ENCODE measurements around the gene SVIL.
A peak's percentile ranks its signal among the peaks of the same experiment; 100 is the strongest.
"Not testable (repeated sequence)": the region's sequence is repeated elsewhere in the genome, so short reads cannot be mapped to it uniquely, and the experiment has no call there.

The SVIL gene

GRCh38 chr10:29448125-29448524 lies 186.6 kb downstream of the SVIL start:
- Mint-ChIP-seq H3K36me3 (ENCODE audit: insufficient read depth) (peaks cover 4% of the 10 kb centered on the region), H3K27me3 (no peaks in the 10 kb centered on the region), H3K9me3 (no peaks in the 10 kb centered on the region), H3K27ac (no peak overlapping the region), H3K4me3 (peak overlapping the region in 1 of 2 donors; percentile 12), H3K4me1 (ENCODE audit: low read depth in 2 of 2) (peaks cover 4 to 11% of the 10 kb centered on the region in 2 donors)
- DNase-seq, result no peak
- no peak for ATAC-seq (replicated peaks)

- ATAC-seq (replicated peaks) (no peak), DNase-seq (no peak)
- Mint-ChIP-seq H3K9me3 (no peaks in the 10 kb centered on the region), H3K4me1 (ENCODE audit: low read depth in 2 of 2) (peaks cover 4 to 11% of the 10 kb centered on the region in 2 donors), H3K27ac (no peak overlapping the region), H3K27me3 (no peaks in the 10 kb centered on the region), H3K4me3 (no peak overlapping the region), H3K36me3 (ENCODE audit: insufficient read depth) (peaks cover 4% of the 10 kb centered on the region)
These were observed 188.4 kb downstream of the SVIL start for GRCh38 chr10:29446327-29446726.

GRCh38 chr10:29443745-29444523 lies 190.8 kb downstream of the SVIL start:
- H3K4me3 Mint-ChIP-seq, result no peak overlapping the region
- H3K4me1 Mint-ChIP-seq (ENCODE audit: low read depth in 2 of 2), result peaks cover 6 to 11% of the 10 kb centered on the region in 2 donors
- peak overlapping the region in 1 of 2 donors; percentile 39 for H3K27ac Mint-ChIP-seq
- peaks cover 2 to 4% of the 10 kb centered on the region in 2 donors for H3K9me3 Mint-ChIP-seq
- peaks cover 1% of the 10 kb centered on the region for H3K36me3 Mint-ChIP-seq (ENCODE audit: insufficient read depth)
- no peak for ATAC-seq (replicated peaks)
- no peak for DNase-seq
- no peaks in the 10 kb centered on the region for H3K27me3 Mint-ChIP-seq

DNA sequence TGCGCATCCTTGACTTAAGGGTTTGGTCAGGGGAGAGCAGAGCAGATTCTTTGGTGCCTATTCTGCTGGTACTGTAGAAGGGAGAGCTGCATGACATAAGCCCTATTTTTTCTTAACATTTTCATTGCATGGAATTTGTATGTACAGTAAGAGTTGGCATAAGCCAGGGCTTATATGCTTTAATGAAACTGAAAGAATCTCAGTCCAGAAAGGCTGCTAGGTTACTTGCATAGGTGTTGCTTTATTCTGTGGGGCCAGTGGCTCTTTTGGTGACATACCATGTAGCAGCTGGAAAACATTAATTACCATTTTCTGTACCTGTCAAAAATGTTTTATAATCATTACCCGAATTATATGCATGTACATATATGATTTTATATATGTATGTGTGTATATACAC lies 193.8 kb downstream of the SVIL start:
- no peak for ATAC-seq (replicated peaks)

GRCh38 chr10:29439005-29439404 lies 195.8 kb downstream of the SVIL start:
- ATAC-seq (replicated peaks); H3K4me3 Mint-ChIP-seq; H3K27ac Mint-ChIP-seq; DNase-seq; H3K9me3 Mint-ChIP-seq; H3K27me3 Mint-ChIP-seq; H3K36me3 Mint-ChIP-seq (ENCODE audit: insufficient read depth): not testable (repeated sequence)
- peaks cover 7 to 12% of the 10 kb centered on the region in 2 donors for H3K4me1 Mint-ChIP-seq (ENCODE audit: low read depth in 2 of 2)

More for the DNA sequence above, 193.8 kb downstream of the SVIL start:
- no peak overlapping the region for H3K4me3 Mint-ChIP-seq
- H3K4me1 Mint-ChIP-seq (ENCODE audit: low read depth in 2 of 2), result peaks cover 6 to 11% of the 10 kb centered on the region in 2 donors
- peaks cover 3 to 8% of the 10 kb centered on the region in 2 donors for H3K9me3 Mint-ChIP-seq
- H3K36me3 Mint-ChIP-seq (ENCODE audit: insufficient read depth), result peaks cover 2% of the 10 kb centered on the region
- no peak for DNase-seq
- peak overlapping the region in 1 of 2 donors; percentile 5 for H3K27ac Mint-ChIP-seq
- H3K27me3 Mint-ChIP-seq, result no peaks in the 10 kb centered on the region

DNA sequence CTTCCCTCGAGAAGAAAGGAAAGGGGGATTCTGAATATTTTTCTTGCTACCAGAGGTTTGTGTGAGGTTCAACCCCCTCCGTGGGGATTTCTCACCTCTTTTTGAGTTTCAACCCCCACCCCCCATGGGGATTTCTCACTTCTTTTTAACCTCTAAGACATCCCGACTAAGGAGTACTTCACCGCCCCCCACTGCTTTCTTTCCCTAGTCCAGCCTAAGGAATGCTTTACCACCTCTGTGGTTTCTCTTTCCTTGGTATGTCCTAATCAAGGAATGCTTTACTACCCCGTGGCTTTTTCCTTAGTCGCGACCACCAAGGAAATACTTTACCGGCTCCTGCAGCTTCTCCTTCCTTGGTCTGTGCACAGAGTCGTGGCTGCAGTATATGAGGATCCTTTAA lies 196.5 kb downstream of the SVIL start:
- H3K4me1 Mint-ChIP-seq (ENCODE audit: low read depth in 2 of 2), result peaks cover 7 to 15% of the 10 kb centered on the region in 2 donors
- no peak overlapping the region for H3K27ac Mint-ChIP-seq
- H3K36me3 Mint-ChIP-seq (ENCODE audit: insufficient read depth), result peaks cover 2% of the 10 kb centered on the region
- H3K9me3 Mint-ChIP-seq, result peaks cover 3 to 8% of the 10 kb centered on the region in 2 donors
- DNase-seq, result no peak
- H3K4me3 Mint-ChIP-seq, result no peak overlapping the region
- H3K27me3 Mint-ChIP-seq, result no peaks in the 10 kb centered on the region
- no peak for ATAC-seq (replicated peaks)

DNA sequence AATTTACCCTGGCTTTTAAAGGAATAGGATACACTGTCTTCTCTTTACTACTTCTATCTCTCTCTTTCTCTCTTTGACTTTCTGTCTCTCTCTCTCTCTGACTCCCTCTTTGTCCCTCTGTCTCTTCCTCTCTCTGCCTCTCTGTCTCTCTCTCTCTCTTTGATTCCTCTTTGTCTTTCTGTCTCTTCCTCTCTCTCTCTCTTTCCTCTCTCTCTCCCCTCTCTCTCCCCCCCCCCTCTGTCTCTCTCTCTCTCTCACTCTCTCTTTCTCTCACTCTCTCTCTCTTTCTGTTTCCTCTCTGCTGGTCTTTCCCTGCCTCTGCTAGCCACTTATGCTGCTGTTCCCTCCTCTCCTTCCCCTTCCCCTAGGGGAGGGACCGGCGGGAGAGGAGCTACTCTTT lies 196.9 kb downstream of the SVIL start:
- Mint-ChIP-seq H3K27ac (no peak overlapping the region), H3K36me3 (ENCODE audit: insufficient read depth) (peaks cover 2% of the 10 kb centered on the region), H3K4me3 (no peak overlapping the region), H3K9me3 (peaks cover 3 to 8% of the 10 kb centered on the region in 2 donors), H3K27me3 (no peaks in the 10 kb centered on the region), H3K4me1 (ENCODE audit: low read depth in 2 of 2) (peaks cover 9 to 15% of the 10 kb centered on the region in 2 donors)
- no peak for ATAC-seq (replicated peaks)
- no peak for DNase-seq

DNA sequence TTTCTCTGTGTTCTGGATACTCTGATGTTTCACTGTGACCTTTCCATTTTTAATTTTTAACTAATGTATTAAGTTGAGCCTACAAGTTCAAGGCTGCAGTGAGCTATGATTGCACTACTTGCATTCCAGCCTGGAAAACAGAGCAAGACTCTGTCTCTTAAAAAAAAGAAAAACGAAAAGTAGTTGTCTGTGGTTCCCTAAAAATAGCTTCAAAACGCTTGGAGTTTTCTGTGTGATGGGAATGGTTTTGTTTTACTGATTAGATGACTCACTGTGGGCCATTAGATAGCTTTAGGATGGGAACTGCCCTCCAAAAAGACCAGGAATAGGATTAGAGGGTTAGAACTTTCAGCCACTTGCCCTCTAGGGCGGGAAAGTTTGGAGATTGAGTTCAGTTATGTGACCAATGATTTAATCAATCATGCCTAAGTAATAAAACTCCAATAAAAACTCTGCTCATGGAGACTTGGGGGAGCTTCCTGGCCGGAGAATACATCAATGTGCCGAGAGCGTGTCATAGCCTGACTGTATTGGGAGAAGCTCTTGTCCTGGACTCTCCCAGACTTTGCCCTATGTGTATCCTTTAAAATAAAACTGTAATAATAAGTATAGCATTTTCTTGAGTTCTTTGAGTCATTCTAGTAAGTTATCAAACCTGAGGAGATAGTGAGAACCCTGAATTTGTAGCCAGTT lies 198.8 kb downstream of the SVIL start:
- DNase-seq, result no peak
- no peak overlapping the region for H3K4me3 Mint-ChIP-seq
- ATAC-seq (replicated peaks), result no peak
- no peak overlapping the region for H3K27ac Mint-ChIP-seq
- H3K36me3 Mint-ChIP-seq (ENCODE audit: insufficient read depth), result peaks cover 2% of the 10 kb centered on the region
- peaks cover 3 to 8% of the 10 kb centered on the region in 2 donors for H3K9me3 Mint-ChIP-seq
- H3K27me3 Mint-ChIP-seq, result no peaks in the 10 kb centered on the region
- H3K4me1 Mint-ChIP-seq (ENCODE audit: low read depth in 2 of 2), result peaks cover 10 to 20% of the 10 kb centered on the region in 2 donors

DNA sequence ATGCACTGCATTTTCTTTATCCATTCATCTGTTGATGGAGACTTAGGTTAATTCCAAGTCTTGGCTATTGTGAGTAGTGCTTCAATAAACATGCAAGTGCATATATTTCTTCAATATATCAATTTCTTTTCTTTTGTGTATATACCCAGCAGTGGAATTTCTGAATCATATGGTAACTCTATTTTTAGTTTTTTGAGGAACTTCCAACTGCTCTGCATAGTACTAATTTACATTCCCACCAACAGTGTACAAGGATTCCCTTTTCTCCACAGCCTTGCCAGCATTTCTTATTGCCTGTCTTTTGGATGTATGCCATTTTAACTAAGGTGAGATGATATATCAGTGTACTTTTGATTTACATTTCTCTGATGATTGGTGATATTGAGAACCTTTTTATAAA lies 200.7 kb downstream of the SVIL start:
- H3K4me1 Mint-ChIP-seq (ENCODE audit: low read depth in 2 of 2), result peaks cover 9 to 18% of the 10 kb centered on the region in 2 donors
- H3K27ac Mint-ChIP-seq, result peak overlapping the region in 1 of 2 donors; percentile 36
- H3K4me3 Mint-ChIP-seq, result no peak overlapping the region
- H3K27me3 Mint-ChIP-seq, result no peaks in the 10 kb centered on the region
- ATAC-seq (replicated peaks), result no peak
- peaks cover 3 to 6% of the 10 kb centered on the region in 2 donors for H3K9me3 Mint-ChIP-seq
- peaks cover 2% of the 10 kb centered on the region for H3K36me3 Mint-ChIP-seq (ENCODE audit: insufficient read depth)
- DNase-seq, result no peak

GRCh38 chr10:29431711-29432110 lies 203.1 kb downstream of the SVIL start:
- Mint-ChIP-seq H3K4me3 (no peak overlapping the region), H3K36me3 (ENCODE audit: insufficient read depth) (no peaks in the 10 kb centered on the region), H3K27ac (no peak overlapping the region), H3K4me1 (ENCODE audit: low read depth in 2 of 2) (peaks cover 6 to 18% of the 10 kb centered on the region in 2 donors), H3K27me3 (no peaks in the 10 kb centered on the region), H3K9me3 (no peaks in the 10 kb centered on the region)
- DNase-seq (no peak), ATAC-seq (replicated peaks) (no peak)

- Mint-ChIP-seq H3K27me3 (no peaks in the 10 kb centered on the region), H3K36me3 (ENCODE audit: insufficient read depth) (no peaks in the 10 kb centered on the region), H3K27ac (peak overlapping the region in 1 of 2 donors; percentile 42), H3K4me1 (ENCODE audit: low read depth in 2 of 2) (peaks cover 6 to 21% of the 10 kb centered on the region in 2 donors), H3K9me3 (no peaks in the 10 kb centered on the region), H3K4me3 (no peak overlapping the region)
- ATAC-seq (replicated peaks) (no peak), DNase-seq (no peak)
These were observed 204.7 kb downstream of the SVIL start for GRCh38 chr10:29430101-29430500.

DNA sequence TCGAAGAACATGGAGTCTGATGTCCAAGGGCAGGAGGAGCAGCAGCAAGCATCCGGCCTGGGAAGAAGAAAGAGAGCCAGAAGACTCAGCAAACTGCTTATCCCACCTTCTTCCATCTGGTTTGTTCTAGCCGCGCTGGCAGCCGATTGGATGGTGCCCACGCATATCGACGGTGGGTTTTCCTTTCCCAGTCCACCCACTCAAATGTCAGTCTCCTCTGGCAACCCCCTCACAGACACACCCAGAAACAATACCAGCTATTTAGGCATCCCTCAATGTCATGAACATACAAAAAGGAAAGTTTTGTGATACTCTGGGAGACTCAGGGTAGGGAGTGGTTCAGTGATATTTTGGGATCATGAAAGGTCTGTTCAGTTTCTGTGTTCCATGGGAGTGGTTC lies 206.3 kb downstream of the SVIL start:
- H3K4me3 Mint-ChIP-seq, result no peak overlapping the region
- no peak for DNase-seq
- H3K9me3 Mint-ChIP-seq, result no peaks in the 10 kb centered on the region
- no peak overlapping the region for H3K27ac Mint-ChIP-seq
- H3K4me1 Mint-ChIP-seq (ENCODE audit: low read depth in 2 of 2), result peaks cover 4 to 13% of the 10 kb centered on the region in 2 donors
- no peak for ATAC-seq (replicated peaks)
- H3K27me3 Mint-ChIP-seq, result no peaks in the 10 kb centered on the region
- H3K36me3 Mint-ChIP-seq (ENCODE audit: insufficient read depth), result no peaks in the 10 kb centered on the region

- Mint-ChIP-seq H3K27me3 (no peaks in the 10 kb centered on the region), H3K36me3 (ENCODE audit: insufficient read depth) (no peaks in the 10 kb centered on the region), H3K27ac (no peak overlapping the region), H3K4me3 (no peak overlapping the region), H3K9me3 (no peaks in the 10 kb centered on the region), H3K4me1 (ENCODE audit: low read depth in 2 of 2) (peaks cover 3 to 13% of the 10 kb centered on the region in 2 donors)
- ATAC-seq (replicated peaks), result no peak
- DNase-seq, result no peak
These were observed 207.1 kb downstream of the SVIL start for GRCh38 chr10:29427667-29428066.

GRCh38 chr10:29426420-29426819 lies 208.4 kb downstream of the SVIL start:
- no peak overlapping the region for H3K27ac Mint-ChIP-seq
- DNase-seq (no peak), ATAC-seq (replicated peaks) (no peak)
- no peak overlapping the region for H3K4me3 Mint-ChIP-seq
- H3K9me3 Mint-ChIP-seq, result no peaks in the 10 kb centered on the region
- H3K27me3 Mint-ChIP-seq, result no peaks in the 10 kb centered on the region
- H3K4me1 Mint-ChIP-seq (ENCODE audit: low read depth in 2 of 2), result peaks cover 3 to 12% of the 10 kb centered on the region in 2 donors
- H3K36me3 Mint-ChIP-seq (ENCODE audit: insufficient read depth), result peaks cover under 1% of the 10 kb centered on the region

Data from effector memory CD8-positive, alpha-beta T cell (primary cell).